Measurements from ENCODE around the gene EOLA2.

EOLA2 gene

GRCh38 chrX:149898554-149898953 is 39.7 kb downstream of the EOLA2 start:
- TF ChIP-seq SIN3A (IDR thresholded peaks at IDR 0.05; ENCODE audit: borderline replicate concordance, insufficient read depth, low read length) (no peak), FOXP2 (optimal IDR thresholded peaks at IDR 0.05; ENCODE audit: borderline replicate concordance, extremely low read depth, extremely low read length, insufficient read depth) (no peak), REST (IDR thresholded peaks at IDR 0.05; ENCODE audit: insufficient read depth in 1 of 2, low read depth in 2 of 2, low read length in 2 of 2) (no peak), TAF1 (IDR thresholded peaks at IDR 0.05; ENCODE audit: borderline replicate concordance, insufficient read depth, low read length) (no peak), POLR2AphosphoS5 (IDR thresholded peaks at IDR 0.05; ENCODE audit: low read depth, low read length) (no peak)

All from PFSK-1 (cell line).